SJCRH30 (cell line): ENCODE results near the gene SEL1L3. TPM values are rescaled to one million over a fixed set of nuclear protein-coding genes. Genes with fewer than 3 reads are reported as not detected.
"Not testable (repeated sequence)": the region's sequence is repeated elsewhere in the genome, so short reads cannot be mapped to it uniquely, and the experiment has no call there.

Source experiments
- DNase-seq, 2 experiments: peaks; one replicate each; pipeline ENCODE4 v3.0.0-alpha.2; 2015 to 2020
- H3K27ac ChIP-seq: fragments of 250-450 bp; sonication (Bioruptor Pico); 2 replicates; pipeline ENCODE4 v1.5.1; 2020; ENCODE audit warnings: mild to moderate bottlenecking, moderate library complexity
- H3K27me3 ChIP-seq: fragments of 250-450 bp; sonication (Bioruptor Pico); 2 replicates; pipeline ENCODE4 v1.5.1; 2020; ENCODE audit warnings: mild to moderate bottlenecking, moderate library complexity
- H3K36me3 ChIP-seq: fragments of 250-450 bp; sonication (Bioruptor Pico); 2 replicates; pipeline ENCODE4 v1.5.1; 2020; ENCODE audit warnings: mild to moderate bottlenecking, moderate library complexity
- H3K4me1 ChIP-seq: fragments of 250-450 bp; sonication (Bioruptor Pico); 2 replicates; pipeline ENCODE4 v1.5.1; 2020; ENCODE audit warnings: mild to moderate bottlenecking, moderate library complexity
- H3K4me3 ChIP-seq: fragments of 250-450 bp; sonication (Bioruptor Pico); 2 replicates; pipeline ENCODE4 v1.5.1; 2020; ENCODE audit warnings: mild to moderate bottlenecking, moderate library complexity
- H3K9me3 ChIP-seq: fragments of 250-450 bp; sonication (Bioruptor Pico); replicated peaks from 2 replicates; pipeline ENCODE4 v1.5.1; 2020; ENCODE audit warnings: mild to moderate bottlenecking, moderate library complexity
- total RNA-seq: library from RNA; depleted of rRNA; stranded (reverse); fragments of >200 nt; shearing (Covaris generic); gene quantifications from 2 replicates; pipeline ENCODE4 v1.2.3, GENCODE V29; 2014

The SEL1L3 gene
- total RNA-seq, 1 experiment from 2014 or later: 52.3 TPM

GRCh38 chr4:25866401-25866800 is 3.6 kb upstream of the SEL1L3 start:
- not testable (repeated sequence) for H3K9me3 ChIP-seq, H3K4me1 ChIP-seq, H3K36me3 ChIP-seq, H3K4me3 ChIP-seq, H3K27ac ChIP-seq, DNase-seq, H3K27me3 ChIP-seq

GRCh38 chr4:25865586-25865985 is 2.8 kb upstream of the SEL1L3 start:
- Histone ChIP-seq H3K4me1 (peaks cover 13% of the 10 kb centered on the region), H3K4me3 (no peak overlapping the region), H3K36me3 (no peaks in the 10 kb centered on the region), H3K27me3 (no peaks in the 10 kb centered on the region), H3K27ac (no peak overlapping the region), H3K9me3 (no peaks in the 10 kb centered on the region)
- DNase-seq: peak in 1 of 2 experiments; percentile 18

- H3K36me3 ChIP-seq: no peaks in the 10 kb centered on the region
- H3K4me3 ChIP-seq: no peak overlapping the region
- DNase-seq: peak; percentile 17 to 45
- H3K27ac ChIP-seq: no peak overlapping the region
- no peaks in the 10 kb centered on the region for H3K9me3 ChIP-seq
- peaks cover 30% of the 10 kb centered on the region for H3K4me1 ChIP-seq
- H3K27me3 ChIP-seq: no peaks in the 10 kb centered on the region
Measured at GRCh38 chr4:25863831-25864418, 1.1 kb upstream of the SEL1L3 start.

GRCh38 chr4:25863347-25863784 is 578 bp upstream of the SEL1L3 start:
- no peak for DNase-seq
- peaks cover 33% of the 10 kb centered on the region for H3K4me1 ChIP-seq
- no peaks in the 10 kb centered on the region for H3K27me3 ChIP-seq
- H3K9me3 ChIP-seq: no peaks in the 10 kb centered on the region
- H3K27ac ChIP-seq: no peak overlapping the region
- H3K36me3 ChIP-seq: no peaks in the 10 kb centered on the region
- no peak overlapping the region for H3K4me3 ChIP-seq

- Histone ChIP-seq H3K27ac (peak overlapping the region; percentile 50), H3K4me1 (peaks cover 33% of the 10 kb centered on the region), H3K27me3 (no peaks in the 10 kb centered on the region), H3K9me3 (no peaks in the 10 kb centered on the region), H3K4me3 (peak overlapping the region; percentile 85), H3K36me3 (no peaks in the 10 kb centered on the region)
- peak; percentile 55 to 68 for DNase-seq
Measured at GRCh38 chr4:25861951-25862410, 807 bp downstream of the SEL1L3 start.

- no peaks in the 10 kb centered on the region for H3K9me3 ChIP-seq
- DNase-seq: no peak
- no peaks in the 10 kb centered on the region for H3K27me3 ChIP-seq
- peak overlapping the region; percentile 50 for H3K27ac ChIP-seq
- H3K4me3 ChIP-seq: peak overlapping the region; percentile 85
- H3K36me3 ChIP-seq: no peaks in the 10 kb centered on the region
- peaks cover 33% of the 10 kb centered on the region for H3K4me1 ChIP-seq
Measured at GRCh38 chr4:25861280-25861950, 1.4 kb downstream of the SEL1L3 start.

GRCh38 chr4:25860586-25861279 is 2.1 kb downstream of the SEL1L3 start:
- Histone ChIP-seq H3K36me3 (no peaks in the 10 kb centered on the region), H3K27ac (peak overlapping the region; percentile 66; the same call in 1 of the 2 replicates), H3K27me3 (no peaks in the 10 kb centered on the region), H3K9me3 (no peaks in the 10 kb centered on the region), H3K4me1 (peaks cover 36% of the 10 kb centered on the region), H3K4me3 (peak overlapping the region; percentile 85; the same call in 1 of the 2 replicates)
- peak; percentile 30 to 44 for DNase-seq

GRCh38 chr4:25859429-25860148 is 3.2 kb downstream of the SEL1L3 start:
- Histone ChIP-seq H3K36me3 (no peaks in the 10 kb centered on the region), H3K27ac (peak overlapping the region; percentile 66), H3K27me3 (no peaks in the 10 kb centered on the region), H3K9me3 (no peaks in the 10 kb centered on the region), H3K4me3 (no peak overlapping the region), H3K4me1 (peaks cover 36% of the 10 kb centered on the region)
- peak; percentile 59 to 83 for DNase-seq

- H3K27ac ChIP-seq: no peak overlapping the region
- peaks cover 30% of the 10 kb centered on the region for H3K4me1 ChIP-seq
- H3K27me3 ChIP-seq: no peaks in the 10 kb centered on the region
- no peak overlapping the region for H3K4me3 ChIP-seq
- DNase-seq: no peak
- no peaks in the 10 kb centered on the region for H3K9me3 ChIP-seq
- H3K36me3 ChIP-seq: no peaks in the 10 kb centered on the region
Measured at GRCh38 chr4:25857851-25858400, 4.9 kb downstream of the SEL1L3 start.

- no peaks in the 10 kb centered on the region for H3K36me3 ChIP-seq
- DNase-seq: no peak
- no peak overlapping the region for H3K4me3 ChIP-seq
- no peak overlapping the region for H3K27ac ChIP-seq
- no peaks in the 10 kb centered on the region for H3K9me3 ChIP-seq
- H3K4me1 ChIP-seq: peaks cover 30% of the 10 kb centered on the region
- no peaks in the 10 kb centered on the region for H3K27me3 ChIP-seq
Measured at GRCh38 chr4:25857403-25857802, 5.4 kb downstream of the SEL1L3 start.

GRCh38 chr4:25856756-25857155 is 6.0 kb downstream of the SEL1L3 start:
- Histone ChIP-seq H3K9me3 (no peaks in the 10 kb centered on the region), H3K4me1 (peaks cover 30% of the 10 kb centered on the region), H3K36me3 (no peaks in the 10 kb centered on the region), H3K27ac (no peak overlapping the region), H3K27me3 (no peaks in the 10 kb centered on the region), H3K4me3 (no peak overlapping the region)
- DNase-seq: no peak

GRCh38 chr4:25852103-25852502 is 10.7 kb downstream of the SEL1L3 start:
- Histone ChIP-seq H3K9me3 (no peaks in the 10 kb centered on the region), H3K27me3 (no peaks in the 10 kb centered on the region), H3K4me1 (0 out of 2 replicates have a peak, but pooled peaks cover 3% of the 10 kb centered on the region), H3K4me3 (no peak overlapping the region), H3K36me3 (peaks cover 5% of the 10 kb centered on the region), H3K27ac (no peak overlapping the region)
- no peak for DNase-seq

- H3K4me3 ChIP-seq: no peak overlapping the region
- H3K27ac ChIP-seq: no peak overlapping the region
- H3K27me3 ChIP-seq: no peaks in the 10 kb centered on the region
- peaks cover 25% of the 10 kb centered on the region for H3K36me3 ChIP-seq
- no peaks in the 10 kb centered on the region for H3K4me1 ChIP-seq
- DNase-seq: no peak
- no peaks in the 10 kb centered on the region for H3K9me3 ChIP-seq
Measured at GRCh38 chr4:25847329-25847728, 15.5 kb downstream of the SEL1L3 start.

GRCh38 chr4:25845841-25846653 is 16.7 kb downstream of the SEL1L3 start:
- Histone ChIP-seq H3K36me3 (peaks cover 25% of the 10 kb centered on the region), H3K27me3 (no peaks in the 10 kb centered on the region), H3K9me3 (no peaks in the 10 kb centered on the region), H3K4me1 (no peaks in the 10 kb centered on the region), H3K27ac (no peak overlapping the region), H3K4me3 (no peak overlapping the region)
- DNase-seq: no peak
